CD4-positive, CD25-positive, alpha-beta regulatory T cell (primary cell): ENCODE measurements around the gene GLCE. TPM values are rescaled to one million over a fixed set of nuclear protein-coding genes. Genes with fewer than 3 reads are reported as not detected.
A peak's percentile ranks its signal among the peaks of the same experiment; 100 is the strongest.

Experiments
- ATAC-seq, 2 donors: fragments of 150-1000 bp; cut with Tn5 transposase; one replicate each; pipeline ENCODE4 v1.10.0; 2021; ENCODE audit warnings: low read depth in 2 of 2, moderate number of reproducible peaks in 2 of 2, moderate library complexity in 1 of 2
- DNase-seq, 3 donors: peaks; one replicate each; pipeline versions ENCODE4 v3.0.0 to v3.0.0-alpha.2; 2012 to 2022; ENCODE audit warnings: mixed read lengths in 1 of 3
- H3K27ac ChIP-seq: one replicate; pipeline ENCODE4 v1.7.0; 2013; ENCODE audit warnings: mild to moderate bottlenecking, low read length; ENCODE audit not compliant: insufficient read depth, poor library complexity, severe bottlenecking
- H3K27me3 ChIP-seq: one replicate; pipeline ENCODE4 v1.7.0; 2013; ENCODE audit warnings: low read length; ENCODE audit not compliant: control insufficient read depth, insufficient read depth
- H3K36me3 ChIP-seq: one replicate; pipeline ENCODE4 v1.7.0; 2013; ENCODE audit warnings: mild to moderate bottlenecking, low read length, moderate library complexity; ENCODE audit not compliant: control insufficient read depth, insufficient read depth
- H3K4me1 ChIP-seq: 2 replicates; pipeline ENCODE4 v1.7.0; 2013; ENCODE audit warnings: mild to moderate bottlenecking, low read length; ENCODE audit not compliant: insufficient read depth, control insufficient read depth, poor library complexity, severe bottlenecking
- H3K4me3 ChIP-seq: one replicate; pipeline ENCODE4 v1.7.0; 2013; ENCODE audit warnings: low read depth, mild to moderate bottlenecking, low read length, moderate library complexity
- H3K9me3 ChIP-seq, 2 experiments: 1 replicate in 1 of 2; 2 replicates in 1 of 2; pipeline ENCODE4 v1.7.0; 2013; ENCODE audit warnings: low read length in 2 of 2, mild to moderate bottlenecking in 1 of 2, moderate library complexity in 1 of 2; ENCODE audit not compliant: control insufficient read depth in 2 of 2
- H3K27ac Mint-ChIP-seq, 3 donors: one replicate each; pipeline ENCODE4 v1.8.0; 2020 to 2022; ENCODE audit warnings: mild to moderate bottlenecking in 3 of 3, mixed read lengths in 3 of 3, moderate library complexity in 2 of 3
- H3K27me3 Mint-ChIP-seq: one replicate; pipeline ENCODE4 v1.8.0; 2022; ENCODE audit warnings: mild to moderate bottlenecking, mixed read lengths
- H3K36me3 Mint-ChIP-seq: one replicate; pipeline ENCODE4 v1.8.0; 2020; ENCODE audit warnings: mixed read lengths
- H3K4me1 Mint-ChIP-seq, 4 donors: one replicate each; pipeline ENCODE4 v1.8.0; 2020 to 2022; ENCODE audit warnings: mixed read lengths in 4 of 4, mild to moderate bottlenecking in 1 of 4
- H3K4me3 Mint-ChIP-seq, 4 donors: one replicate each; pipeline ENCODE4 v1.8.0; 2020 to 2022; ENCODE audit warnings: mild to moderate bottlenecking in 4 of 4, mixed read lengths in 4 of 4, moderate library complexity in 3 of 4
- H3K9me3 Mint-ChIP-seq, 7 donors: one replicate each; pipeline ENCODE4 v1.8.0; 2020 to 2022; ENCODE audit warnings: mixed read lengths in 7 of 7, mild to moderate bottlenecking in 3 of 7, moderate library complexity in 2 of 7
- polyA plus RNA-seq, 4 donors: library from polyadenylated mRNA; unstranded; fragments of 300-500 nt; fragmentation: Illumina TruSeq; gene quantifications; one replicate each; pipeline ENCODE4 v1.2.3, GENCODE V29; 2021
- total RNA-seq: library from RNA; stranded (reverse); gene quantifications from one replicate; pipeline ENCODE4 v1.2.3, GENCODE V29; 2022

The GLCE gene
- 12.7 TPM for total RNA-seq
- polyA plus RNA-seq, result 10 to 100 TPM; 17.0 to 23.4 (median 20.2) TPM

GRCh38 chr15:69160141-69160993 lies at the start of gene GLCE:
Gene GLCE, plus strand, starts transcription at chr15:69160635. Its CDS starts 95,172 bp downstream, at chr15:69255807.
- Histone ChIP-seq H3K4me3 (peak within 1 kb of the TSS; percentile 91), H3K27ac (peak within 1 kb of the TSS; percentile 59), H3K4me1 (peaks cover 29% of the 10 kb centered on the region), H3K9me3 (no peaks in the 10 kb centered on the region), H3K36me3 (no peaks in the 10 kb centered on the region), H3K27me3 (no peaks in the 10 kb centered on the region)
- peak within 1 kb of the TSS; percentile 82 to 92 (median 87) for H3K27ac Mint-ChIP-seq
- H3K36me3 Mint-ChIP-seq, result no peaks in the 10 kb centered on the region
- peak; percentile 88 to 96 (median 92) for DNase-seq
- peak within 1 kb of the TSS; percentile 96 to 98 (median 98) for H3K4me3 Mint-ChIP-seq
- H3K4me1 Mint-ChIP-seq, result peaks cover 22 to 35% (median 26%) of the 10 kb centered on the region in 4 donors
- H3K9me3 Mint-ChIP-seq, result peaks cover 0 to 3% (median 0%) of the 10 kb centered on the region in 7 donors
- H3K27me3 Mint-ChIP-seq, result peaks cover 5% of the 10 kb centered on the region
- ATAC-seq, result peak; percentile 94 to 96

GRCh38 chr15:69114331-69114928 lies 46.0 kb upstream of the GLCE start:
- no peaks in the 10 kb centered on the region for H3K9me3 Mint-ChIP-seq

GRCh38 chr15:69115031-69115430 lies 45.4 kb upstream of the GLCE start:
- ATAC-seq (no peak), DNase-seq (no peak)
- H3K27ac Mint-ChIP-seq, result no peak overlapping the region
- H3K27ac ChIP-seq, result no peak overlapping the region
- peaks cover 15% of the 10 kb centered on the region for H3K27me3 Mint-ChIP-seq
- H3K9me3 ChIP-seq, result no peaks in the 10 kb centered on the region
- H3K36me3 ChIP-seq, result no peaks in the 10 kb centered on the region
- H3K36me3 Mint-ChIP-seq, result no peaks in the 10 kb centered on the region
- H3K4me3 Mint-ChIP-seq, result no peak overlapping the region
- no peaks in the 10 kb centered on the region for H3K9me3 Mint-ChIP-seq
- peaks cover 0 to 13% (median 4%) of the 10 kb centered on the region in 4 donors for H3K4me1 Mint-ChIP-seq
- no peak overlapping the region for H3K4me3 ChIP-seq
- no peaks in the 10 kb centered on the region for H3K4me1 ChIP-seq
- no peaks in the 10 kb centered on the region for H3K27me3 ChIP-seq

More at GRCh38 chr15:69114331-69114928, 46.0 kb upstream of the GLCE start:
- H3K27ac ChIP-seq, result no peak overlapping the region
- DNase-seq, result no peak
- Mint-ChIP-seq H3K4me3 (no peak overlapping the region), H3K27me3 (peaks cover 15% of the 10 kb centered on the region), H3K36me3 (no peaks in the 10 kb centered on the region), H3K27ac (peak overlapping the region in 1 of 3 donors; percentile 74), H3K4me1 (peaks cover 0 to 13% (median 4%) of the 10 kb centered on the region in 4 donors)
- H3K4me1 ChIP-seq, result no peaks in the 10 kb centered on the region
- H3K36me3 ChIP-seq, result no peaks in the 10 kb centered on the region
- H3K4me3 ChIP-seq, result no peak overlapping the region
- no peaks in the 10 kb centered on the region for H3K27me3 ChIP-seq
- no peak for ATAC-seq
- H3K9me3 ChIP-seq, result no peaks in the 10 kb centered on the region

- Mint-ChIP-seq H3K36me3 (no peaks in the 10 kb centered on the region), H3K27ac (no peak overlapping the region), H3K4me3 (no peak overlapping the region), H3K27me3 (peaks cover 15% of the 10 kb centered on the region), H3K9me3 (no peaks in the 10 kb centered on the region), H3K4me1 (peaks cover 0 to 13% (median 4%) of the 10 kb centered on the region in 4 donors)
- Histone ChIP-seq H3K9me3 (no peaks in the 10 kb centered on the region), H3K27me3 (no peaks in the 10 kb centered on the region), H3K36me3 (no peaks in the 10 kb centered on the region), H3K4me3 (no peak overlapping the region), H3K4me1 (no peaks in the 10 kb centered on the region), H3K27ac (no peak overlapping the region)
- DNase-seq (no peak), ATAC-seq (no peak)
Observed at GRCh38 chr15:69116391-69116790, 44.0 kb upstream of the GLCE start.

GRCh38 chr15:69117431-69117871 lies 43.0 kb upstream of the GLCE start:
- ATAC-seq (no peak), DNase-seq (no peak)
- Histone ChIP-seq H3K4me3 (no peak overlapping the region), H3K4me1 (no peaks in the 10 kb centered on the region), H3K36me3 (no peaks in the 10 kb centered on the region), H3K27ac (no peak overlapping the region), H3K9me3 (no peaks in the 10 kb centered on the region), H3K27me3 (no peaks in the 10 kb centered on the region)
- H3K9me3 Mint-ChIP-seq, result no peaks in the 10 kb centered on the region
- H3K27ac Mint-ChIP-seq, result no peak overlapping the region
- H3K27me3 Mint-ChIP-seq, result peaks cover 15% of the 10 kb centered on the region
- H3K4me3 Mint-ChIP-seq, result no peak overlapping the region
- no peaks in the 10 kb centered on the region for H3K36me3 Mint-ChIP-seq
- H3K4me1 Mint-ChIP-seq, result peaks cover 0 to 13% (median 4%) of the 10 kb centered on the region in 4 donors

GRCh38 chr15:69118089-69118488 lies 42.3 kb upstream of the GLCE start:
- H3K4me1 ChIP-seq, result no peaks in the 10 kb centered on the region
- H3K9me3 ChIP-seq, result no peaks in the 10 kb centered on the region
- H3K36me3 Mint-ChIP-seq, result no peaks in the 10 kb centered on the region
- DNase-seq, result no peak
- no peak overlapping the region for H3K27ac Mint-ChIP-seq
- H3K4me3 ChIP-seq, result no peak overlapping the region
- no peak for ATAC-seq
- peaks cover 15% of the 10 kb centered on the region for H3K27me3 Mint-ChIP-seq
- no peaks in the 10 kb centered on the region for H3K27me3 ChIP-seq
- H3K4me1 Mint-ChIP-seq, result peaks cover 0 to 13% (median 4%) of the 10 kb centered on the region in 4 donors
- no peaks in the 10 kb centered on the region for H3K9me3 Mint-ChIP-seq
- no peak overlapping the region for H3K27ac ChIP-seq
- no peaks in the 10 kb centered on the region for H3K36me3 ChIP-seq
- no peak overlapping the region for H3K4me3 Mint-ChIP-seq

GRCh38 chr15:69119001-69119400 lies 41.4 kb upstream of the GLCE start:
- Mint-ChIP-seq H3K27ac (no peak overlapping the region), H3K4me3 (no peak overlapping the region), H3K9me3 (no peaks in the 10 kb centered on the region), H3K4me1 (peaks cover 0 to 7% (median 2%) of the 10 kb centered on the region in 4 donors), H3K27me3 (peaks cover 15% of the 10 kb centered on the region), H3K36me3 (no peaks in the 10 kb centered on the region)
- Histone ChIP-seq H3K36me3 (no peaks in the 10 kb centered on the region), H3K9me3 (no peaks in the 10 kb centered on the region), H3K27ac (no peak overlapping the region), H3K4me1 (no peaks in the 10 kb centered on the region), H3K4me3 (no peak overlapping the region), H3K27me3 (no peaks in the 10 kb centered on the region)
- ATAC-seq, result no peak
- no peak for DNase-seq
